SK-N-SH (cell line): ENCODE measurements around the gene PSAP. TPM values are rescaled to one million over a fixed set of nuclear protein-coding genes. Genes with fewer than 3 reads are reported as not detected.

ENCODE experiments used
- CTCF ChIA-PET: fragments of 300-600, 350-600 bp; formaldehyde crosslinking; extraction: SDS; loops from one replicate; lab custom pipeline; 2021; lab: Yijun Ruan, JAX
- POLR2A ChIA-PET: fragments of 350-600 bp; sonication (Branson Sonifier 250); formaldehyde crosslinking; extraction: SDS; loops from one replicate; lab custom pipeline; 2020; ENCODE audit warnings: antibody characterized with exemption, inconsistent platforms; lab: Yijun Ruan, JAX
- DNase-seq: peaks from one replicate; pipeline ENCODE4 v3.0.0; 2012
- H2AFZ ChIP-seq: fragments of 200-600 bp; sonication (generic); 2 replicates; pipeline ENCODE4 v1.8.1; 2016; ENCODE audit warnings: antibody characterized with exemption, mild to moderate bottlenecking, low read depth
- H3F3A ChIP-seq: fragments of 200-600 bp; sonication (generic); replicated peaks from 2 replicates; pipeline ENCODE3; 2016; ENCODE audit warnings: antibody characterized with exemption, mild to moderate bottlenecking; ENCODE audit not compliant: insufficient read depth
- H3K27ac ChIP-seq, 2 experiments: fragments of 200-500 bp in 1 of 2; fragments of 200-600 bp in 1 of 2; sonication (Bioruptor generic) in 1 of 2; sonication (generic), shearing (Covaris generic) in 1 of 2; 2 replicates each; pipeline versions ENCODE4 v1.5.1 to v1.6.1; 2014 to 2016; ENCODE audit warnings: low read depth in 2 of 2, inconsistent platforms in 1 of 2, low read length in 1 of 2, mild to moderate bottlenecking in 1 of 2, mixed read lengths in 1 of 2
- H3K27me3 ChIP-seq: fragments of 200-600 bp; sonication (generic), shearing (Covaris generic); 2 replicates; pipeline ENCODE4 v1.6.1; 2016; ENCODE audit warnings: mixed run types; ENCODE audit not compliant: insufficient read depth
- H3K36me3 ChIP-seq, 2 experiments: fragments of 200-500 bp in 1 of 2; fragments of 200-600 bp in 1 of 2; sonication (Bioruptor generic) in 1 of 2; sonication (generic) in 1 of 2; replicated peaks in 1 of 2; 2 replicates each; pipeline versions ENCODE3 to v1.5.1; 2014 to 2016; ENCODE audit warnings: low read length in 1 of 2, mild to moderate bottlenecking in 1 of 2; ENCODE audit not compliant: insufficient read depth in 2 of 2, control insufficient read depth in 1 of 2
- H3K4me1 ChIP-seq, 2 experiments: fragments of 200-500 bp in 1 of 2; fragments of 200-600 bp in 1 of 2; sonication (Bioruptor generic) in 1 of 2; sonication (generic), shearing (Covaris generic) in 1 of 2; 2 replicates each; pipeline versions ENCODE4 v1.5.1 to v1.6.1; 2014 to 2016; ENCODE audit warnings: low read depth in 1 of 2, low read length in 1 of 2, mixed run types in 1 of 2; ENCODE audit not compliant: insufficient read depth in 2 of 2, control insufficient read depth in 1 of 2
- H3K4me2 ChIP-seq: fragments of 200-600 bp; sonication (generic), shearing (Covaris generic); 2 replicates; pipeline ENCODE4 v1.6.1; 2017; ENCODE audit warnings: mixed run types
- H3K4me3 ChIP-seq, 2 experiments: fragments of 200-500 bp in 1 of 2; fragments of 200-600 bp in 1 of 2; sonication (Bioruptor generic) in 1 of 2; sonication (generic), shearing (Covaris generic) in 1 of 2; 2 replicates each; pipeline versions ENCODE4 v1.5.1 to v1.8.1; 2014 to 2016; ENCODE audit warnings: low read depth in 2 of 2, inconsistent platforms in 1 of 2, low read length in 1 of 2, mild to moderate bottlenecking in 1 of 2, mixed read lengths in 1 of 2, moderate library complexity in 1 of 2
- H3K79me2 ChIP-seq: fragments of 200-600 bp; sonication (generic); 2 replicates; pipeline ENCODE4 v1.8.1; 2017; ENCODE audit warnings: mild to moderate bottlenecking; ENCODE audit not compliant: insufficient read depth
- H3K9ac ChIP-seq: fragments of 200-600 bp; sonication (generic); 2 replicates; pipeline ENCODE4 v1.6.1; 2017; ENCODE audit warnings: mixed run types
- H3K9me2 ChIP-seq: fragments of 200-600 bp; sonication (generic); 2 replicates; pipeline ENCODE4 v1.6.1; 2017; ENCODE audit warnings: mixed run types
- H3K9me3 ChIP-seq: fragments of 200-600 bp; sonication (generic); 2 replicates; pipeline ENCODE4 v1.6.1; 2017; ENCODE audit warnings: mixed run types, mild to moderate bottlenecking, moderate library complexity
- H4K20me1 ChIP-seq: fragments of 200-600 bp; sonication (generic); 2 replicates; pipeline ENCODE4 v1.6.1; 2017; ENCODE audit warnings: mild to moderate bottlenecking, mixed run types; ENCODE audit not compliant: insufficient read depth
- CHD2 ChIP-seq: fragments of 150-350 bp; IDR thresholded peaks from 2 replicates; pipeline ENCODE4 v1.6.1; 2018; ENCODE audit warnings: low read length; ENCODE audit not compliant: partially characterized antibody
- EP300 ChIP-seq, 2 experiments: IDR thresholded peaks; 2 replicates each; pipeline versions ENCODE4 v1.4.0 to v1.6.1; 2012; ENCODE audit warnings: borderline replicate concordance in 1 of 2, low read depth in 1 of 2, low read length in 1 of 2
- EZH2phosphoT487 ChIP-seq: fragments of 200-600 bp; sonication (generic); IDR thresholded peaks from 2 replicates; pipeline ENCODE4 v1.6.1; 2017; ENCODE audit warnings: low read depth, mixed run types, mild to moderate bottlenecking, antibody characterized with exemption, moderate library complexity, borderline replicate concordance
- FOXJ3 ChIP-seq: sonication (generic); formaldehyde crosslinking; IDR thresholded peaks from 2 replicates; pipeline ENCODE4 v1.5.1; 2020; ENCODE audit warnings: mild to moderate bottlenecking, missing genetic modification reagents
- GABPA ChIP-seq: IDR thresholded peaks from 2 replicates; pipeline ENCODE4 v1.4.0; 2012; ENCODE audit warnings: low read depth, mild to moderate bottlenecking
- GATA2 ChIP-seq: sonication (generic); formaldehyde crosslinking; IDR thresholded peaks from 2 replicates; pipeline ENCODE4 v1.5.0; 2020; ENCODE audit warnings: mild to moderate bottlenecking, missing genetic modification reagents
- IRF3 ChIP-seq: fragments of 150-350 bp; IDR thresholded peaks from 2 replicates; pipeline ENCODE4 v1.6.1; 2016; ENCODE audit warnings: mild to moderate bottlenecking, low read depth, low read length
- JUND ChIP-seq: IDR thresholded peaks from 2 replicates; pipeline ENCODE4 v1.4.0; 2012
- MXI1 ChIP-seq: IDR thresholded peaks from 2 replicates; pipeline ENCODE4 v1.6.1; 2012; ENCODE audit warnings: mild to moderate bottlenecking, low read depth, low read length, improper control_type of control experiment
- NRF1 ChIP-seq: IDR thresholded peaks from 2 replicates; pipeline ENCODE4 v1.6.1; 2012; ENCODE audit warnings: low read depth, mild to moderate bottlenecking, low read length
- RXRA ChIP-seq: IDR thresholded peaks from 2 replicates; pipeline ENCODE4 v1.4.0; 2012; ENCODE audit warnings: low read depth, mild to moderate bottlenecking, borderline replicate concordance
- SIN3A ChIP-seq: IDR thresholded peaks from 2 replicates; pipeline ENCODE4 v1.6.1; 2012; ENCODE audit warnings: low read depth, mild to moderate bottlenecking, low read length, moderate library complexity, borderline replicate concordance
- TAF1 ChIP-seq: IDR thresholded peaks from 2 replicates; pipeline ENCODE4 v1.6.1; 2012; ENCODE audit warnings: low read depth, mild to moderate bottlenecking, low read length, moderate library complexity, borderline replicate concordance
- TCF12 ChIP-seq: IDR thresholded peaks from 2 replicates; pipeline ENCODE4 v1.4.0; 2012
- USF2 ChIP-seq: fragments of 150-350 bp; IDR thresholded peaks from 2 replicates; pipeline ENCODE4 v1.6.1; 2017; ENCODE audit warnings: antibody characterized with exemption, low read length, low read depth, borderline replicate concordance
- YY1 ChIP-seq: IDR thresholded peaks from 2 replicates; pipeline ENCODE4 v1.4.0; 2012; ENCODE audit warnings: low read depth, mild to moderate bottlenecking
- WGBS: methylation state at CpG from one replicate; pipeline ENCODE4 v1.1.6; 2017; ENCODE audit warnings: low lambda C conversion rate; 5-methylcytosine and 5-hydroxymethylcytosine counted together
- polyA plus RNA-seq, 3 experiments: library from polyadenylated mRNA; depleted of rRNA; stranded (reverse); fragments of >200 nt; gene quantifications; 2 replicates each; pipeline ENCODE4 v1.2.3, GENCODE V29; 2012
- TF ChIP-seq, protein P1 (sequence below): fragments of 200-600 bp; sonication (generic); IDR thresholded peaks from 2 replicates; pipeline ENCODE4 v1.6.1; 2017; ENCODE audit warnings: antibody characterized with exemption, mild to moderate bottlenecking, moderate library complexity
- TF ChIP-seq, protein P2 (sequence below): IDR thresholded peaks from 2 replicates; pipeline ENCODE4 v1.4.0; 2012; ENCODE audit warnings: low read depth
- TF ChIP-seq, protein P3 (sequence below): IDR thresholded peaks from 2 replicates; pipeline ENCODE4 v1.4.0; 2012; ENCODE audit warnings: low read depth, borderline replicate concordance
- TF ChIP-seq, protein P4 (sequence below): IDR thresholded peaks from 2 replicates; pipeline ENCODE4 v1.4.0; 2012; ENCODE audit warnings: low read depth, borderline replicate concordance

PSAP gene
- polyA plus RNA-seq, 1 of the 3 experiments (the other 2 are of a cell fraction) = 1,647 TPM

- peak; percentile 55; the same call in 1 of the 2 replicates for TF ChIP-seq USF2
Measured at GRCh38 chr10:71850743-71851464, at the start of gene PSAP (continued).

- Histone ChIP-seq H3K9me2 (no peaks in the 10 kb centered on the region), H3K4me3 (no peak overlapping the region), H3K79me2 (no peaks in the 10 kb centered on the region), H3K9me3 (no peaks in the 10 kb centered on the region), H3K4me1 (no peaks in the 10 kb centered on the region; a peak in 1 of 4 replicates), H2AFZ (no peak overlapping the region), H3K27ac (no peak overlapping the region), H3K36me3 (no peaks in the 10 kb centered on the region), H4K20me1 (no peaks in the 10 kb centered on the region), H3K27me3 (no peaks in the 10 kb centered on the region), H3F3A (no peaks in the 10 kb centered on the region), H3K4me2 (no peak overlapping the region), H3K9ac (no peak overlapping the region)
- ChIA-PET CTCF (interaction anchor here (0.7 to 12.5 kb wide), 3 partner anchors 11 to 322 kb away, joined by 3 to 250 read pairs (median 4); no protein-coding TSS in a partner anchor), POLR2A (no interaction called here)
- 87% methylated on average over 13 of the region's 14 CpGs for WGBS
- DNase-seq = no peak
- TF ChIP-seq YY1 (no peak), SIN3A (no peak), FOXJ3 (CRISPR knock-in tag) (no peak), IRF3 (no peak), MXI1 (no peak), RXRA (no peak), EP300 (IDR thresholded peaks at IDR 0.05; ENCODE audit: borderline replicate concordance in 1 of 2, low read depth in 1 of 2, low read length in 1 of 2) (no peak), JUND (no peak), EZH2phosphoT487 (no peak), CHD2 (no peak), GABPA (no peak), NRF1 (no peak), GATA2 (CRISPR knock-in tag) (no peak), USF2 (no peak), TAF1 (no peak), TCF12 (no peak)
- TF ChIP-seq, protein P1, sequence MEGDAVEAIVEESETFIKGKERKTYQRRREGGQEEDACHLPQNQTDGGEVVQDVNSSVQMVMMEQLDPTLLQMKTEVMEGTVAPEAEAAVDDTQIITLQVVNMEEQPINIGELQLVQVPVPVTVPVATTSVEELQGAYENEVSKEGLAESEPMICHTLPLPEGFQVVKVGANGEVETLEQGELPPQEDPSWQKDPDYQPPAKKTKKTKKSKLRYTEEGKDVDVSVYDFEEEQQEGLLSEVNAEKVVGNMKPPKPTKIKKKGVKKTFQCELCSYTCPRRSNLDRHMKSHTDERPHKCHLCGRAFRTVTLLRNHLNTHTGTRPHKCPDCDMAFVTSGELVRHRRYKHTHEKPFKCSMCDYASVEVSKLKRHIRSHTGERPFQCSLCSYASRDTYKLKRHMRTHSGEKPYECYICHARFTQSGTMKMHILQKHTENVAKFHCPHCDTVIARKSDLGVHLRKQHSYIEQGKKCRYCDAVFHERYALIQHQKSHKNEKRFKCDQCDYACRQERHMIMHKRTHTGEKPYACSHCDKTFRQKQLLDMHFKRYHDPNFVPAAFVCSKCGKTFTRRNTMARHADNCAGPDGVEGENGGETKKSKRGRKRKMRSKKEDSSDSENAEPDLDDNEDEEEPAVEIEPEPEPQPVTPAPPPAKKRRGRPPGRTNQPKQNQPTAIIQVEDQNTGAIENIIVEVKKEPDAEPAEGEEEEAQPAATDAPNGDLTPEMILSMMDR = no peak
- TF ChIP-seq, protein P2, sequence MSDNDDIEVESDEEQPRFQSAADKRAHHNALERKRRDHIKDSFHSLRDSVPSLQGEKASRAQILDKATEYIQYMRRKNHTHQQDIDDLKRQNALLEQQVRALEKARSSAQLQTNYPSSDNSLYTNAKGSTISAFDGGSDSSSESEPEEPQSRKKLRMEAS = no peak
- TF ChIP-seq, protein P3, sequence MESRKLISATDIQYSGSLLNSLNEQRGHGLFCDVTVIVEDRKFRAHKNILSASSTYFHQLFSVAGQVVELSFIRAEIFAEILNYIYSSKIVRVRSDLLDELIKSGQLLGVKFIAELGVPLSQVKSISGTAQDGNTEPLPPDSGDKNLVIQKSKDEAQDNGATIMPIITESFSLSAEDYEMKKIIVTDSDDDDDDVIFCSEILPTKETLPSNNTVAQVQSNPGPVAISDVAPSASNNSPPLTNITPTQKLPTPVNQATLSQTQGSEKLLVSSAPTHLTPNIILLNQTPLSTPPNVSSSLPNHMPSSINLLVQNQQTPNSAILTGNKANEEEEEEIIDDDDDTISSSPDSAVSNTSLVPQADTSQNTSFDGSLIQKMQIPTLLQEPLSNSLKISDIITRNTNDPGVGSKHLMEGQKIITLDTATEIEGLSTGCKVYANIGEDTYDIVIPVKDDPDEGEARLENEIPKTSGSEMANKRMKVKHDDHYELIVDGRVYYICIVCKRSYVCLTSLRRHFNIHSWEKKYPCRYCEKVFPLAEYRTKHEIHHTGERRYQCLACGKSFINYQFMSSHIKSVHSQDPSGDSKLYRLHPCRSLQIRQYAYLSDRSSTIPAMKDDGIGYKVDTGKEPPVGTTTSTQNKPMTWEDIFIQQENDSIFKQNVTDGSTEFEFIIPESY = no peak
- TF ChIP-seq, protein P4, sequence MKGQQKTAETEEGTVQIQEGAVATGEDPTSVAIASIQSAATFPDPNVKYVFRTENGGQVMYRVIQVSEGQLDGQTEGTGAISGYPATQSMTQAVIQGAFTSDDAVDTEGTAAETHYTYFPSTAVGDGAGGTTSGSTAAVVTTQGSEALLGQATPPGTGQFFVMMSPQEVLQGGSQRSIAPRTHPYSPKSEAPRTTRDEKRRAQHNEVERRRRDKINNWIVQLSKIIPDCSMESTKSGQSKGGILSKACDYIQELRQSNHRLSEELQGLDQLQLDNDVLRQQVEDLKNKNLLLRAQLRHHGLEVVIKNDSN = no peak
Measured at GRCh38 chr10:71900441-71901180, 49.6 kb upstream of the PSAP start.
